H1 (cell line): Measurements from ENCODE around the gene MUC2. TPM values are rescaled to one million over a fixed set of nuclear protein-coding genes. Genes with fewer than 3 reads are reported as not detected.

Experiments used
- CTCF ChIA-PET: fragments of 300-600 bp; sonication (Branson Sonifier 250); formaldehyde crosslinking; loops from one replicate; lab custom pipeline; 2021; ENCODE audit not compliant: partially characterized antibody; lab: Charles Lee
- POLR2A ChIA-PET: fragments of 300-600 bp; sonication (Branson Sonifier 250); formaldehyde crosslinking; loops from one replicate; lab custom pipeline; 2021; ENCODE audit warnings: inconsistent platforms; ENCODE audit not compliant: partially characterized antibody; lab: Charles Lee
- DNase-seq, 2 experiments: peaks; one replicate each; pipeline versions ENCODE4 v3.0.0 to v3.0.0-alpha.2; 2010 to 2022; ENCODE audit warnings: low spot score in 2 of 2, low read depth in 1 of 2, mixed read lengths in 1 of 2
- FAIRE-seq: peaks from 2 replicates; lab custom pipeline; 2011; peaks lifted over from hg19 to GRCh38; lab: Jason Lieb, UNC
- H2AFZ ChIP-seq: 2 replicates; pipeline ENCODE4 v1.8.1; 2012; ENCODE audit warnings: low read length, inconsistent platforms
- H2AK5ac ChIP-seq: 2 replicates; pipeline ENCODE4 v1.6.1; 2013; ENCODE audit warnings: low read depth, low read length
- H2BK120ac ChIP-seq: replicated peaks from 2 replicates; pipeline ENCODE3; 2013; ENCODE audit warnings: low read depth, low read length, inconsistent platforms
- H2BK12ac ChIP-seq: 2 replicates; pipeline ENCODE4 v1.6.1; 2013; ENCODE audit warnings: low read depth, low read length
- H2BK15ac ChIP-seq: 2 replicates; pipeline ENCODE4 v1.6.1; 2013; ENCODE audit warnings: low read length
- H2BK20ac ChIP-seq: 2 replicates; pipeline ENCODE4 v1.6.1; 2013; ENCODE audit warnings: low read length
- H2BK5ac ChIP-seq: 2 replicates; pipeline ENCODE4 v1.6.1; 2013; ENCODE audit warnings: low read depth, low read length
- H3K14ac ChIP-seq: 2 replicates; pipeline ENCODE4 v1.6.1; 2013; ENCODE audit warnings: inconsistent platforms; ENCODE audit not compliant: insufficient read length
- H3K18ac ChIP-seq: 2 replicates; pipeline ENCODE4 v1.6.1; 2013; ENCODE audit warnings: low read length; ENCODE audit errors: extremely low read depth
- H3K23ac ChIP-seq: 2 replicates; pipeline ENCODE4 v1.6.1; 2013; ENCODE audit warnings: inconsistent platforms; ENCODE audit not compliant: insufficient read length
- H3K23me2 ChIP-seq: 2 replicates; pipeline ENCODE4 v1.6.1; 2013; ENCODE audit warnings: low read depth, low read length
- H3K27ac ChIP-seq: 2 replicates; pipeline ENCODE4 v1.6.1; 2011; ENCODE audit warnings: low read depth, low read length, inconsistent platforms
- H3K27me3 ChIP-seq, 4 experiments: replicated peaks in 1 of 4; 1 replicate in 1 of 4; 2 replicates in 3 of 4; pipeline versions ENCODE4 v1.6.1 to v1.8.1; 2011 to 2013; ENCODE audit warnings: low read length in 3 of 4, mild to moderate bottlenecking in 3 of 4, inconsistent platforms in 2 of 4, mixed read lengths in 2 of 4, moderate library complexity in 1 of 4; ENCODE audit not compliant: control insufficient read depth in 3 of 4, insufficient read depth in 3 of 4; ENCODE audit errors: extremely low read depth in 1 of 4
- H3K36me3 ChIP-seq, 4 experiments: 2 replicates each; pipeline versions ENCODE4 v1.6.1 to v1.8.1; 2011 to 2013; ENCODE audit warnings: mild to moderate bottlenecking in 4 of 4, low read length in 3 of 4, moderate library complexity in 2 of 4, control low read depth in 1 of 4, inconsistent platforms in 1 of 4; ENCODE audit not compliant: insufficient read depth in 4 of 4, control insufficient read depth in 2 of 4
- H3K4ac ChIP-seq: replicated peaks from 2 replicates; pipeline ENCODE3; 2013; ENCODE audit warnings: low read length, low read depth, mixed read lengths, inconsistent platforms; ENCODE audit not compliant: insufficient read length
- H3K4me1 ChIP-seq, 4 experiments: replicated peaks in 1 of 4; 1 replicate in 1 of 4; 2 replicates in 3 of 4; pipeline versions ENCODE4 v1.6.1 to v1.8.1; 2011 to 2013; ENCODE audit warnings: low read length in 3 of 4, inconsistent platforms in 2 of 4, mixed read lengths in 1 of 4; ENCODE audit not compliant: insufficient read depth in 4 of 4, control insufficient read depth in 3 of 4
- H3K4me2 ChIP-seq, 2 experiments: 2 replicates each; pipeline versions ENCODE4 v1.6.1 to v1.8.1; 2011 to 2013; ENCODE audit warnings: low read depth in 2 of 2, low read length in 2 of 2, control low read depth in 1 of 2, inconsistent platforms in 1 of 2, mild to moderate bottlenecking in 1 of 2; ENCODE audit not compliant: insufficient read depth in 1 of 2
- H3K4me3 ChIP-seq, 4 experiments: fragments of 200-600, 300-600 bp in 1 of 4; sonication (generic), shearing (Covaris generic), sonication (Bioruptor Twin) in 1 of 4; 2 replicates each; pipeline versions ENCODE4 v1.5.1 to v1.8.1; 2011 to 2016; ENCODE audit warnings: low read length in 4 of 4, low read depth in 3 of 4, control low read depth in 2 of 4, inconsistent platforms in 2 of 4, mild to moderate bottlenecking in 2 of 4, mixed read lengths in 1 of 4, moderate library complexity in 1 of 4; ENCODE audit not compliant: insufficient read depth in 2 of 4; ENCODE audit errors: extremely low read depth in 1 of 4
- H3K56ac ChIP-seq: replicated peaks from 2 replicates; pipeline ENCODE3; 2013; ENCODE audit warnings: low read depth, mild to moderate bottlenecking, mixed read lengths, low read length, inconsistent platforms; ENCODE audit not compliant: insufficient read length
- H3K79me1 ChIP-seq: 2 replicates; pipeline ENCODE4 v1.6.1; 2013; ENCODE audit warnings: low read depth, low read length, control low read depth
- H3K79me2 ChIP-seq, 2 experiments: 2 replicates each; pipeline versions ENCODE4 v1.6.1 to v1.8.1; 2012 to 2013; ENCODE audit warnings: low read length in 2 of 2, mild to moderate bottlenecking in 2 of 2, inconsistent platforms in 1 of 2; ENCODE audit not compliant: insufficient read depth in 2 of 2, control insufficient read depth in 1 of 2
- H3K9ac ChIP-seq, 4 experiments: replicated peaks in 1 of 4; 1 replicate in 1 of 4; 2 replicates in 3 of 4; pipeline versions ENCODE4 v1.6.1 to v1.8.1; 2011 to 2013; ENCODE audit warnings: low read depth in 3 of 4, low read length in 3 of 4, control low read depth in 2 of 4, mild to moderate bottlenecking in 2 of 4, moderate library complexity in 2 of 4, inconsistent platforms in 1 of 4; ENCODE audit errors: extremely low read depth in 1 of 4
- H3K9me3 ChIP-seq, 2 experiments: 2 replicates each; pipeline versions ENCODE4 v1.6.1 to v1.8.1; 2012 to 2013; ENCODE audit warnings: mild to moderate bottlenecking in 2 of 2, moderate library complexity in 2 of 2, control low read depth in 1 of 2, inconsistent platforms in 1 of 2, low read depth in 1 of 2, low read length in 1 of 2, mixed read lengths in 1 of 2; ENCODE audit not compliant: insufficient read depth in 2 of 2
- H4K20me1 ChIP-seq, 2 experiments: replicated peaks in 1 of 2; 2 replicates each; pipeline versions ENCODE3 to v1.8.1; 2011 to 2013; ENCODE audit warnings: inconsistent platforms in 2 of 2, low read length in 2 of 2, mild to moderate bottlenecking in 1 of 2; ENCODE audit not compliant: insufficient read depth in 2 of 2, control insufficient read depth in 1 of 2
- H4K5ac ChIP-seq: 2 replicates; pipeline ENCODE4 v1.6.1; 2013; ENCODE audit warnings: low read length, low read depth, mixed read lengths, inconsistent platforms; ENCODE audit not compliant: insufficient read length
- H4K8ac ChIP-seq: 2 replicates; pipeline ENCODE4 v1.8.0; 2013; ENCODE audit warnings: mild to moderate bottlenecking, moderate library complexity, low read length, inconsistent platforms; ENCODE audit not compliant: insufficient read depth; ENCODE audit errors: extremely low read depth
- H4K91ac ChIP-seq: replicated peaks from 2 replicates; pipeline ENCODE3; 2013; ENCODE audit warnings: low read length, mixed read lengths, inconsistent platforms; ENCODE audit not compliant: insufficient read length
- CEBPB ChIP-seq: IDR thresholded peaks from 2 replicates; pipeline ENCODE4 v1.6.1; 2012; ENCODE audit warnings: low read depth, low read length
- CHD1 ChIP-seq: IDR thresholded peaks from 2 replicates; pipeline ENCODE4 v1.6.1; 2012; ENCODE audit warnings: low read depth, low read length, improper control_type of control experiment
- CREB1 ChIP-seq: IDR thresholded peaks from 2 replicates; pipeline ENCODE4 v1.6.1; 2012; ENCODE audit warnings: inconsistent platforms
- CTBP2 ChIP-seq: IDR thresholded peaks from 2 replicates; pipeline ENCODE4 v1.7.0; 2011; ENCODE audit warnings: borderline replicate concordance, mild to moderate bottlenecking, moderate library complexity, mixed read lengths, low read length; ENCODE audit not compliant: insufficient read depth, insufficient read length
- JUN ChIP-seq: IDR thresholded peaks from 2 replicates; pipeline ENCODE4 v1.6.1; 2011; ENCODE audit warnings: low read depth, mild to moderate bottlenecking, improper control_type of control experiment, low read length
- JUND ChIP-seq: IDR thresholded peaks from 2 replicates; pipeline ENCODE4 v1.6.1; 2011; ENCODE audit warnings: mild to moderate bottlenecking, improper control_type of control experiment, low read length
- KDM1A ChIP-seq: fragments of 200-600, 300-600 bp; sonication (generic); IDR thresholded peaks from 2 replicates; pipeline ENCODE4 v1.7.1; 2016; ENCODE audit warnings: mild to moderate bottlenecking, low read length, borderline replicate concordance
- KDM5A ChIP-seq: fragments of 200-600 bp; IDR thresholded peaks from 2 replicates; pipeline ENCODE4 v1.7.1; 2012; ENCODE audit warnings: mild to moderate bottlenecking, low read length, inconsistent platforms, mixed read lengths
- SIN3A ChIP-seq, 2 experiments: IDR thresholded peaks in 1 of 2; conservative IDR thresholded peaks in 1 of 2; 2 replicates each; pipeline ENCODE4 v1.6.1; 2011 to 2012; ENCODE audit warnings: low read length in 2 of 2, improper control_type of control experiment in 1 of 2, low read depth in 1 of 2, mild to moderate bottlenecking in 1 of 2
- SIX5 ChIP-seq: IDR thresholded peaks from 2 replicates; pipeline ENCODE4 v1.6.1; 2011; ENCODE audit warnings: mild to moderate bottlenecking, low read depth, low read length
- SRF ChIP-seq: IDR thresholded peaks from 2 replicates; pipeline ENCODE4 v1.6.1; 2011; ENCODE audit warnings: mild to moderate bottlenecking, low read depth, low read length, moderate library complexity
- TAF7 ChIP-seq: optimal IDR thresholded peaks from 2 replicates; pipeline ENCODE3; 2011; ENCODE audit warnings: low read depth, mild to moderate bottlenecking, inconsistent platforms, low read length, moderate library complexity, borderline replicate concordance
- whole genome bisulfite sequencing, 2 experiments: shearing (Covaris generic) in 1 of 2; methylation state at CpG; one replicate each; pipeline versions ENCODE4 v1.1.6 to v1.1.7; 2013 to 2015; ENCODE audit warnings: low lambda C conversion rate in 2 of 2, mixed read lengths in 2 of 2, inconsistent platforms in 1 of 2, low coverage in 1 of 2, missing lambda C conversion rate in 1 of 2; ENCODE audit not compliant: insufficient replicate concordance in 2 of 2, insufficient coverage in 1 of 2, insufficient read length in 1 of 2; ENCODE audit errors: extremely low coverage in 1 of 2, missing lambda C conversion rate in 1 of 2; 5-methylcytosine and 5-hydroxymethylcytosine counted together
- polyA plus RNA-seq, 7 experiments: library from polyadenylated mRNA; depleted of rRNA in 3 of 7; stranded (reverse) in 5 of 7; unstranded in 2 of 7; fragments of >200 nt in 5 of 7; fragments of 200-250 nt in 2 of 7; gene quantifications; 1 replicate in 5 of 7; 2 replicates in 1 of 7; 4 replicates in 1 of 7; pipeline versions ENCODE4 v1.2.1 to v1.2.3, GENCODE V29; 2011 to 2013; ENCODE audit warnings: missing spikeins in 2 of 7, mixed read lengths in 2 of 7
- total RNA-seq: library from RNA; stranded (reverse); fragmentation: NEBNext Ultra II Directional; extraction: Animal tissue kit (Norgen Biotek cat#: 25700); gene quantifications from 2 replicates; pipeline ENCODE4 v1.2.1, GENCODE V29; 2021

The MUC2 gene
- total and polyA plus RNA-seq, 2 of the 8 experiments (the other 6 are each of a cell fraction or from before 2014, with no cell fraction given) = not detected

- 90% methylated on average over 40 of the region's 44 CpGs; no CpG with 5 or more reads in 1 of the 2 experiments for WGBS, 2 experiments
- Histone ChIP-seq H2BK120ac (no peak overlapping the region), H4K20me1 (peaks cover 0 to 2% of the 10 kb centered on the region in 2 experiments), H3K18ac (no peak overlapping the region), H2AK5ac (no peak overlapping the region), H4K5ac (no peak overlapping the region), H3K36me3 (no peaks in the 10 kb centered on the region), H3K4me3 (no peak overlapping the region), H2AFZ (no peak overlapping the region), H3K4me2 (no peak overlapping the region), H3K9ac (no peak overlapping the region), H4K91ac (no peak overlapping the region), H4K8ac (no peak overlapping the region), H2BK12ac (no peak overlapping the region), H3K79me2 (no peaks in the 10 kb centered on the region), H2BK15ac (no peak overlapping the region), H3K23ac (no peak overlapping the region), H3K9me3 (peaks cover 31 to 88% of the 10 kb centered on the region in 2 experiments), H3K56ac (no peak overlapping the region), H2BK20ac (no peak overlapping the region), H3K4me1 (no peaks in the 10 kb centered on the region), H3K14ac (no peak overlapping the region), H3K23me2 (peaks cover 7% of the 10 kb centered on the region; the same call in 1 of the 2 replicates), H3K27me3 (no peaks in the 10 kb centered on the region), H3K4ac (no peak overlapping the region), H3K27ac (no peak overlapping the region), H2BK5ac (no peak overlapping the region), H3K79me1 (no peaks in the 10 kb centered on the region)
- FAIRE-seq = no peak
- ChIA-PET POLR2A (interaction anchor here (1.5 kb wide), 1 partner anchor 87 kb away, joined by 3 read pairs; no protein-coding TSS in a partner anchor), CTCF (interaction anchor here (0.9 to 1.0 kb wide), 2 partner anchors 52 to 101 kb away, joined by 4 read pairs; no protein-coding TSS in a partner anchor)
- DNase-seq = no peak
- no peak for TF ChIP-seq KDM1A
- TF ChIP-seq KDM5A = no peak
- no peak for TF ChIP-seq SIX5
- no peak for TF ChIP-seq CTBP2
- no peak for TF ChIP-seq CHD1
- TF ChIP-seq SRF = no peak
- no peak for TF ChIP-seq CREB1
- TF ChIP-seq SIN3A (conservative IDR thresholded peaks at IDR 0.05 in 1 of 2, IDR thresholded peaks at IDR 0.05 in 1 of 2; ENCODE audit: low read depth in 1 of 2, low read length in 2 of 2) = no peak
- TF ChIP-seq TAF7 = no peak
- TF ChIP-seq JUND = no peak
- no peak for TF ChIP-seq CEBPB
- no peak for TF ChIP-seq JUN
Observed at GRCh38 chr11:1103401-1104360, 29.0 kb downstream of the MUC2 start.
